HCT116 (cell line): ENCODE data around the gene GPA33. TPM values are rescaled to one million over a fixed set of nuclear protein-coding genes. Genes with fewer than 3 reads are reported as not detected.

Experiments used
- ATAC-seq: fragments of 200-7000 bp; cut with Tn5 transposase; 2 replicates; pipeline ENCODE4 v1.9.1; 2020; ENCODE audit warnings: mild to moderate bottlenecking, moderate library complexity
- BruUV-seq: library from RNA; stranded (reverse); fragments of 400-500 nt; replicated peaks from 2 replicates; lab custom pipeline; 2021; lab: Mats Ljungman, UMichigan
- CTCF ChIA-PET: fragments of 300-600 bp; sonication (Branson Sonifier 250); formaldehyde crosslinking; loops from one replicate; lab custom pipeline; 2021; ENCODE audit warnings: antibody characterized with exemption; lab: Charles Lee
- POLR2A ChIA-PET: fragments of 300-600, 350-600 bp; sonication (Branson Sonifier 250); formaldehyde crosslinking; loops from one replicate; lab custom pipeline; 2021; ENCODE audit warnings: antibody characterized with exemption; lab: Charles Lee
- RAD21 ChIA-PET, 2 experiments: fragments of 300-600 bp; sonication (Branson Sonifier 250); formaldehyde crosslinking; loops; one replicate each; lab custom pipeline; 2023; ENCODE audit warnings: low total read pairs in 2 of 2; ENCODE audit not compliant: uncharacterized antibody in 2 of 2, unreplicated experiment in 2 of 2, low non-redundant PET in 1 of 2; lab: Charles Lee
- DNase-seq: peaks from one replicate; pipeline ENCODE4 v3.0.0-alpha.2; 2010; ENCODE audit warnings: low read depth, low spot score
- H2AFZ ChIP-seq: fragments of 200-600 bp; shearing (Covaris generic), sonication (generic); 2 replicates; pipeline ENCODE4 v1.6.1; 2017; ENCODE audit warnings: low read depth, mixed run types, mixed read lengths, antibody characterized with exemption, low read length; ENCODE audit not compliant: poor library complexity, severe bottlenecking
- H3K27ac ChIP-seq: 2 replicates; pipeline ENCODE4 v1.5.1; 2012; ENCODE audit warnings: low read depth, low read length
- H3K27me3 ChIP-seq: fragments of 200-600 bp; sonication (generic); 2 replicates; pipeline ENCODE4 v1.6.1; 2016; ENCODE audit warnings: mixed run types, low read length, mixed read lengths; ENCODE audit not compliant: insufficient read depth
- H3K36me3 ChIP-seq, 2 experiments: fragments of 200-500 bp in 1 of 2; fragments of 200-600 bp in 1 of 2; sonication (Bioruptor generic) in 1 of 2; sonication (generic) in 1 of 2; 2 replicates each; pipeline versions ENCODE4 v1.5.1 to v1.6.1; 2014 to 2016; ENCODE audit warnings: low read length in 2 of 2, inconsistent platforms in 1 of 2, mixed read lengths in 1 of 2, mixed run types in 1 of 2; ENCODE audit not compliant: insufficient read depth in 2 of 2, control insufficient read depth in 1 of 2
- H3K4me1 ChIP-seq, 2 experiments: fragments of 200-600 bp in 1 of 2; sonication (generic) in 1 of 2; 2 replicates each; pipeline versions ENCODE4 v1.5.1 to v1.6.1; 2012 to 2017; ENCODE audit warnings: low read length in 2 of 2, inconsistent platforms in 1 of 2, mild to moderate bottlenecking in 1 of 2, mixed read lengths in 1 of 2, mixed run types in 1 of 2, moderate library complexity in 1 of 2; ENCODE audit not compliant: insufficient read depth in 2 of 2, control insufficient read depth in 1 of 2
- H3K4me2 ChIP-seq: fragments of 200-600 bp; sonication (generic); 2 replicates; pipeline ENCODE4 v1.6.1; 2017; ENCODE audit warnings: mixed run types, low read length, mixed read lengths
- H3K4me3 ChIP-seq, 2 experiments: fragments of 200-600 bp in 1 of 2; sonication (generic) in 1 of 2; replicated peaks in 1 of 2; 2 replicates each; pipeline ENCODE4 v1.5.1; 2011 to 2016; ENCODE audit warnings: low read length in 2 of 2, control low read depth in 1 of 2, low read depth in 1 of 2, mild to moderate bottlenecking in 1 of 2, mixed read lengths in 1 of 2, mixed run types in 1 of 2
- H3K79me2 ChIP-seq: fragments of 200-600 bp; sonication (generic); 2 replicates; pipeline ENCODE4 v1.6.1; 2017; ENCODE audit warnings: mild to moderate bottlenecking, mixed run types, low read length, moderate library complexity, mixed read lengths; ENCODE audit not compliant: insufficient read depth
- H3K9ac ChIP-seq: fragments of 200-600 bp; sonication (generic); 2 replicates; pipeline ENCODE4 v1.6.1; 2016; ENCODE audit warnings: low read length, mixed read lengths
- H3K9me2 ChIP-seq: fragments of 200-600 bp; sonication (generic), shearing (Covaris generic); 2 replicates; pipeline ENCODE4 v1.6.1; 2017; ENCODE audit warnings: mixed run types, mild to moderate bottlenecking, moderate library complexity; ENCODE audit not compliant: insufficient read depth
- H3K9me3 ChIP-seq, 2 experiments: fragments of 200-500 bp in 1 of 2; fragments of 200-600 bp in 1 of 2; sonication (Bioruptor generic) in 1 of 2; sonication (generic) in 1 of 2; 2 replicates each; pipeline ENCODE4 v1.6.1; 2014 to 2017; ENCODE audit warnings: low read length in 2 of 2, mixed read lengths in 2 of 2, inconsistent platforms in 1 of 2, low read depth in 1 of 2, mild to moderate bottlenecking in 1 of 2, mixed run types in 1 of 2, moderate library complexity in 1 of 2; ENCODE audit not compliant: control insufficient read depth in 1 of 2, insufficient read depth in 1 of 2
- H4K20me1 ChIP-seq: fragments of 200-600 bp; sonication (generic), shearing (Covaris generic); 2 replicates; pipeline ENCODE4 v1.6.1; 2017; ENCODE audit warnings: mixed run types, mild to moderate bottlenecking, moderate library complexity; ENCODE audit not compliant: insufficient read depth
- ATF3 ChIP-seq: IDR thresholded peaks from 2 replicates; pipeline ENCODE4 v1.6.1; 2012
- CTCF ChIP-seq, 3 experiments: fragments of 200-600 bp in 1 of 3; sonication (generic) in 1 of 3; IDR thresholded peaks in 2 of 3; conservative IDR thresholded peaks in 1 of 3; 2 replicates each; pipeline ENCODE4 v1.5.1; 2012 to 2017; ENCODE audit warnings: low read depth in 2 of 3, low read length in 2 of 3, antibody characterized with exemption in 1 of 3, borderline replicate concordance in 1 of 3, control low read depth in 1 of 3, mild to moderate bottlenecking in 1 of 3, mixed read lengths in 1 of 3, mixed run types in 1 of 3, moderate library complexity in 1 of 3; ENCODE audit not compliant: insufficient read depth in 1 of 3
- JUND ChIP-seq: IDR thresholded peaks from 2 replicates; pipeline ENCODE4 v1.6.1; 2012
- POLR2AphosphoS5 ChIP-seq: IDR thresholded peaks from 2 replicates; pipeline ENCODE4 v1.6.1; 2011; ENCODE audit warnings: mild to moderate bottlenecking, low read depth, low read length, moderate library complexity
- REST ChIP-seq: IDR thresholded peaks from 2 replicates; pipeline ENCODE4 v1.6.1; 2012; ENCODE audit warnings: low read depth
- SRF ChIP-seq: IDR thresholded peaks from 2 replicates; pipeline ENCODE4 v1.6.1; 2012; ENCODE audit warnings: low read depth
- ZNF274 ChIP-seq: fragments of 200-500 bp; sonication (Bioruptor generic); IDR thresholded peaks from 2 replicates; pipeline ENCODE4 v1.6.1; 2014; ENCODE audit warnings: mild to moderate bottlenecking, low read depth, low read length, inconsistent platforms
- intact Hi-C: fragments of 100-400 bp; cut with micrococcal nuclease; formaldehyde crosslinking; loops from 2 replicates; pipeline ENCODE4 v1.10.0; 2022
- total RNA-seq: library from RNA; stranded (reverse); gene quantifications from one replicate; pipeline ENCODE4 v1.2.1, GENCODE V29; 2021; ENCODE audit not compliant: unreplicated experiment

Gene GPA33
- total RNA-seq, 1 experiment from 2014 or later: 0.22 TPM

GRCh38 chr1:167119696-167120095 lies 29.5 kb upstream of the GPA33 start:
- CTCF ChIA-PET: no interaction called here
- Histone ChIP-seq H3K4me3 (no peak overlapping the region), H3K9ac (no peak overlapping the region), H2AFZ (no peak overlapping the region), H3K4me2 (no peak overlapping the region), H3K79me2 (no peaks in the 10 kb centered on the region), H4K20me1 (no peaks in the 10 kb centered on the region), H3K27me3 (no peaks in the 10 kb centered on the region), H3K9me2 (no peaks in the 10 kb centered on the region), H3K4me1 (peaks cover 3 to 19% of the 10 kb centered on the region in 2 experiments; a peak in 3 of 4 replicates), H3K9me3 (no peaks in the 10 kb centered on the region), H3K36me3 (no peaks in the 10 kb centered on the region), H3K27ac (no peak overlapping the region)
- TF ChIP-seq CTCF (IDR thresholded peaks at IDR 0.05 in 2 of 3, conservative IDR thresholded peaks at IDR 0.05 in 1 of 3; ENCODE audit: borderline replicate concordance in 1 of 3, insufficient read depth in 1 of 3, low read depth in 2 of 3, low read length in 2 of 3) (no peak), REST (no peak), SRF (no peak), POLR2AphosphoS5 (no peak), ZNF274 (no peak), ATF3 (no peak), JUND (no peak)
- BruUV-seq: no TSS peak
- ATAC-seq (no peak), DNase-seq (no peak)
- POLR2A ChIA-PET: no interaction called here
- intact Hi-C loops: no loop called here
- RAD21 ChIA-PET: no interaction called here
